Activated CD4-positive, alpha-beta T cell treated with anti-CD3 and anti-CD28 coated beads for 36 hours (primary cell): Measurements from ENCODE around the gene MYBPH. TPM values are rescaled to one million over a fixed set of nuclear protein-coding genes. Genes with fewer than 3 reads are reported as not detected.

Experiments used
- ATAC-seq: fragments of 200-7000 bp; cut with Tn5 transposase; one replicate; pipeline ENCODE4 v1.10.0; 2021; ENCODE audit warnings: mild to moderate bottlenecking, moderate library complexity
- CTCF ChIA-PET: fragments of 350-600 bp; sonication (Branson Sonifier 250); formaldehyde crosslinking; loops from one replicate; lab custom pipeline; 2021; ENCODE audit warnings: antibody characterized with exemption; lab: Charles Lee
- POLR2A ChIA-PET: fragments of 350-600 bp; sonication (Branson Sonifier 250); formaldehyde crosslinking; loops from one replicate; lab custom pipeline; 2021; ENCODE audit warnings: antibody characterized with exemption, inconsistent platforms; lab: Charles Lee
- DNase-seq: peaks from one replicate; pipeline ENCODE4 v3.0.0-alpha.2; 2020
- H3K27ac Mint-ChIP-seq: one replicate; pipeline ENCODE4 v1.8.0; 2021; ENCODE audit warnings: mixed read lengths
- H3K27me3 Mint-ChIP-seq: one replicate; pipeline ENCODE4 v1.8.0; 2021; ENCODE audit warnings: mixed read lengths
- H3K36me3 Mint-ChIP-seq: one replicate; pipeline ENCODE4 v1.8.0; 2021; ENCODE audit warnings: low read depth, mixed read lengths
- H3K4me1 Mint-ChIP-seq: one replicate; pipeline ENCODE4 v1.8.0; 2021; ENCODE audit warnings: mixed read lengths
- H3K4me3 Mint-ChIP-seq: one replicate; pipeline ENCODE4 v1.8.0; 2021; ENCODE audit warnings: mild to moderate bottlenecking, moderate library complexity, mixed read lengths
- H3K9me3 Mint-ChIP-seq: one replicate; pipeline ENCODE4 v1.8.0; 2021; ENCODE audit warnings: low read depth, mixed read lengths
- intact Hi-C, 2 experiments: fragments of 100-400 bp; cut with DNase I in 1 of 2; cut with micrococcal nuclease in 1 of 2; formaldehyde crosslinking; loops; one replicate each; pipeline versions ENCODE4 v1.14.2 to v1.15.1; 2022 to 2024; cut with DNase I, micrococcal nuclease
- total RNA-seq, 2 experiments: library from RNA; stranded (reverse); gene quantifications; one replicate each; pipeline ENCODE4 v1.2.3, GENCODE V29; 2021

The MYBPH gene
- total RNA-seq = not detected

- ChIA-PET POLR2A (no interaction called here), CTCF (interaction anchor here (0.9 to 1.1 kb wide), 3 partner anchors 92 to 135 kb away, joined by 3 to 7 read pairs (median 3); no protein-coding TSS in a partner anchor)
- Mint-ChIP-seq H3K27ac (no peak within 1 kb of the TSS), H3K4me3 (no peak within 1 kb of the TSS), H3K36me3 (no peaks in the 10 kb centered on the region), H3K9me3 (no peaks in the 10 kb centered on the region), H3K27me3 (no peaks in the 10 kb centered on the region), H3K4me1 (no peaks in the 10 kb centered on the region)
- intact Hi-C loops = no loop called here
- no peak for DNase-seq
- ATAC-seq = no peak
Observed at GRCh38 chr1:203175237-203175826, at the start of gene MYBPH. MYBPH (minus strand) TSS chr1:203175826; CDS start chr1:203175755, 71 bp downstream.

- DNase-seq (no peak), ATAC-seq (no peak)
- intact Hi-C loops = loop anchor here in 1 of 2 experiments (2.0 kb wide), 1 partner anchor 20 kb away; no protein-coding TSS in a partner anchor
- Mint-ChIP-seq H3K4me1 (no peaks in the 10 kb centered on the region), H3K27me3 (peaks cover 4% of the 10 kb centered on the region), H3K4me3 (no peak overlapping the region), H3K36me3 (no peaks in the 10 kb centered on the region), H3K27ac (no peak overlapping the region), H3K9me3 (no peaks in the 10 kb centered on the region)
- ChIA-PET CTCF (interaction anchor here (1.0 to 1.5 kb wide), 3 partner anchors 8 to 53 kb away, joined by 4 to 5 read pairs (median 4); no protein-coding TSS in a partner anchor), POLR2A (no interaction called here)
Observed at GRCh38 chr1:203225071-203225470, 49.4 kb upstream of the MYBPH start.

GRCh38 chr1:203223012-203223775 lies 47.6 kb upstream of the MYBPH start:
- DNase-seq = no peak
- Mint-ChIP-seq H3K27ac (no peak overlapping the region), H3K9me3 (no peaks in the 10 kb centered on the region), H3K27me3 (peaks cover 4% of the 10 kb centered on the region), H3K4me1 (no peaks in the 10 kb centered on the region), H3K36me3 (no peaks in the 10 kb centered on the region), H3K4me3 (no peak overlapping the region)
- ChIA-PET CTCF (interaction anchor here (0.6 to 2.1 kb wide), 2 partner anchors 82 to 184 kb away, joined by 4 to 7 read pairs; no protein-coding TSS in a partner anchor), POLR2A (no interaction called here)
- intact Hi-C loops = no loop called here
- no peak for ATAC-seq

GRCh38 chr1:203219934-203220333 lies 44.3 kb upstream of the MYBPH start:
- Mint-ChIP-seq H3K4me1 (no peaks in the 10 kb centered on the region), H3K4me3 (no peak overlapping the region), H3K9me3 (no peaks in the 10 kb centered on the region), H3K27ac (no peak overlapping the region), H3K27me3 (peaks cover 8% of the 10 kb centered on the region), H3K36me3 (no peaks in the 10 kb centered on the region)
- intact Hi-C loops = no loop called here
- no peak for ATAC-seq
- POLR2A ChIA-PET = no interaction called here
- DNase-seq = no peak
- CTCF ChIA-PET = interaction anchor here (0.6 to 1.7 kb wide), 4 partner anchors 21 to 181 kb away, joined by 3 to 5 read pairs (median 3); no protein-coding TSS in a partner anchor

GRCh38 chr1:203219171-203219570 lies 43.5 kb upstream of the MYBPH start:
- Mint-ChIP-seq H3K27me3 (peaks cover 7% of the 10 kb centered on the region), H3K4me1 (no peaks in the 10 kb centered on the region), H3K9me3 (no peaks in the 10 kb centered on the region), H3K4me3 (no peak overlapping the region), H3K36me3 (no peaks in the 10 kb centered on the region), H3K27ac (no peak overlapping the region)
- ChIA-PET POLR2A (no interaction called here), CTCF (interaction anchor here (0.6 to 1.7 kb wide), 3 partner anchors 20 to 180 kb away, joined by 3 to 5 read pairs (median 3); no protein-coding TSS in a partner anchor)
- intact Hi-C loops = no loop called here
- ATAC-seq (no peak), DNase-seq (no peak)

GRCh38 chr1:203217668-203218067 lies 42.0 kb upstream of the MYBPH start:
- DNase-seq (no peak), ATAC-seq (no peak)
- Mint-ChIP-seq H3K27me3 (peaks cover 7% of the 10 kb centered on the region), H3K4me3 (no peak overlapping the region), H3K9me3 (no peaks in the 10 kb centered on the region), H3K27ac (no peak overlapping the region), H3K36me3 (no peaks in the 10 kb centered on the region), H3K4me1 (no peaks in the 10 kb centered on the region)
- CTCF ChIA-PET = interaction anchor here (0.7 to 4.4 kb wide), 7 partner anchors 14 to 178 kb away, joined by 3 to 67 read pairs (median 3); no protein-coding TSS in a partner anchor
- POLR2A ChIA-PET = no interaction called here
- intact Hi-C loops = loop anchor here in 1 of 2 experiments (2.0 kb wide), 1 partner anchor 45 kb away; no protein-coding TSS in a partner anchor

GRCh38 chr1:203217139-203217655 lies 41.6 kb upstream of the MYBPH start:
- no peak overlapping the region for H3K4me3 Mint-ChIP-seq
- POLR2A ChIA-PET = no interaction called here
- H3K36me3 Mint-ChIP-seq = no peaks in the 10 kb centered on the region
- H3K27ac Mint-ChIP-seq = no peak overlapping the region
- no peak for ATAC-seq
- peaks cover 7% of the 10 kb centered on the region for H3K27me3 Mint-ChIP-seq
- no peaks in the 10 kb centered on the region for H3K9me3 Mint-ChIP-seq
- DNase-seq = no peak
- intact Hi-C loops = loop anchor here in 1 of 2 experiments (2.0 kb wide), 1 partner anchor 44 kb away; no protein-coding TSS in a partner anchor
- CTCF ChIA-PET = interaction anchor here (0.6 to 4.4 kb wide), 18 partner anchors 8 to 456 kb away, joined by 3 to 67 read pairs (median 4); partner anchors contain the start of gene ADORA1
- no peaks in the 10 kb centered on the region for H3K4me1 Mint-ChIP-seq

- no peaks in the 10 kb centered on the region for H3K9me3 Mint-ChIP-seq
- no peaks in the 10 kb centered on the region for H3K36me3 Mint-ChIP-seq
- no peak overlapping the region for H3K27ac Mint-ChIP-seq
- no peak overlapping the region for H3K4me3 Mint-ChIP-seq
- peaks cover 7% of the 10 kb centered on the region for H3K27me3 Mint-ChIP-seq
- no peaks in the 10 kb centered on the region for H3K4me1 Mint-ChIP-seq
- peak; percentile 80 for ATAC-seq
- DNase-seq = peak; percentile 71
- intact Hi-C loops = loop anchor here (1.0 to 2.0 kb wide), 4 partner anchors 44 to 177 kb away; no protein-coding TSS in a partner anchor
- ChIA-PET CTCF (interaction anchor here (0.6 to 4.4 kb wide), 44 partner anchors 8 to 1581 kb away, joined by 3 to 67 read pairs (median 4); partner anchors contain the start of gene ADORA1), POLR2A (no interaction called here)
Observed at GRCh38 chr1:203216274-203217138, 40.9 kb upstream of the MYBPH start.

GRCh38 chr1:203215573-203215972 lies 39.9 kb upstream of the MYBPH start:
- Mint-ChIP-seq H3K27me3 (peaks cover 7% of the 10 kb centered on the region), H3K4me3 (no peak overlapping the region), H3K4me1 (no peaks in the 10 kb centered on the region), H3K36me3 (no peaks in the 10 kb centered on the region), H3K9me3 (no peaks in the 10 kb centered on the region), H3K27ac (no peak overlapping the region)
- DNase-seq (no peak), ATAC-seq (no peak)
- ChIA-PET POLR2A (no interaction called here), CTCF (interaction anchor here (0.6 to 4.4 kb wide), 46 partner anchors 9 to 729 kb away, joined by 3 to 67 read pairs (median 4); partner anchors contain the start of genes ADORA1 and CHI3L1)
- intact Hi-C loops = no loop called here

- Mint-ChIP-seq H3K9me3 (no peaks in the 10 kb centered on the region), H3K4me3 (no peak overlapping the region), H3K27me3 (peaks cover 7% of the 10 kb centered on the region), H3K36me3 (no peaks in the 10 kb centered on the region), H3K27ac (no peak overlapping the region), H3K4me1 (no peaks in the 10 kb centered on the region)
- intact Hi-C loops = no loop called here
- ATAC-seq (no peak), DNase-seq (no peak)
- POLR2A ChIA-PET = no interaction called here
- CTCF ChIA-PET = interaction anchor here (0.6 to 4.4 kb wide), 29 partner anchors 8 to 1861 kb away, joined by 3 to 67 read pairs (median 4); partner anchors contain the start of gene CHI3L1
Observed at GRCh38 chr1:203214871-203215270, 39.2 kb upstream of the MYBPH start.
